Frontal cortex (tissue), 1 donor: ENCODE measurements around the gene ZNF431. TPM values are rescaled to one million over a fixed set of nuclear protein-coding genes. Genes with fewer than 3 reads are reported as not detected.

Source experiments
- small RNA-seq: library from RNA; depleted of rRNA; stranded (forward); fragments of <200 nt; gene quantifications from one replicate; pipeline ENCODE3, GENCODE V24; 2014
- total RNA-seq: library from RNA; depleted of rRNA; stranded (reverse); fragments of >200 nt; gene quantifications from one replicate; pipeline ENCODE4 v1.2.3, GENCODE V29; 2014

The ZNF431 gene
- total RNA-seq, 1 donor from 2014 or later, result 25.7 TPM

Small RNAs within 50 kb of the gene (small RNA-seq; reads per million reads assigned to genes)
- 0.08 reads per million for gene RNA5SP469

Other genes with a start within 250 kb of the ZNF431 start
- gene ZNF85, start 218.8 kb upstream of the ZNF431 start, total RNA-seq, result 26.9 TPM
- 28.9 TPM for gene ZNF430, start 121.4 kb upstream of the ZNF431 start, total RNA-seq
- 56.3 TPM for gene ZNF714, start 59.8 kb upstream of the ZNF431 start, total RNA-seq
- gene ZNF708, start 187.4 kb downstream of the ZNF431 start, total RNA-seq, result 66.0 TPM
- 33.0 TPM for gene ZNF738, start 217.0 kb downstream of the ZNF431 start, total RNA-seq